A549 treated with CORT108297 at 1 μM for 4 hours (cell line): ENCODE measurements around the gene HEXB. TPM values are rescaled to one million over a fixed set of nuclear protein-coding genes. Genes with fewer than 3 reads are reported as not detected.

ENCODE experiments used
- total RNA-seq: library from RNA; stranded (reverse); fragments of 200-300 nt; extraction: Qiagen RNA extraction; gene quantifications from 5 replicates; pipeline ENCODE4 v1.2.3, GENCODE V29; 2022

The HEXB gene
- 112 to 125 TPM (median 116 TPM) in 5 replicates for total RNA-seq

GRCh38 chr5:74684900-74685851 is at the start of gene HEXB:
Gene HEXB (plus strand): TSS chr5:74685233. CDS start chr5:74685261, 28 bp downstream.

GRCh38 chr5:74640450-74640953 is 44.5 kb upstream of the HEXB start, which contains the start of gene ENC1:
Gene ENC1 (minus strand): TSS chr5:74640728. CDS start chr5:74636485, 4,243 bp downstream.

GRCh38 chr5:74766849-74767578 is 82.0 kb downstream of the HEXB start, which contains the start of the genes GFM2 and NSA2:
Gene GFM2 (minus strand): TSS chr5:74767117. CDS start chr5:74763742, 3,375 bp downstream.
Gene NSA2 (plus strand): TSS chr5:74767249. CDS start chr5:74767361, 112 bp downstream.

Other genes with a start within 250 kb of the HEXB start
- 8.9 to 12.0 TPM (median 9.8 TPM) in 5 replicates for gene ENC1, start 44.5 kb upstream of the HEXB start, total RNA-seq
- 24.9 to 29.9 TPM (median 25.4 TPM) in 5 replicates for gene GFM2, start 81.9 kb downstream of the HEXB start, total RNA-seq
- gene NSA2, start 82.0 kb downstream of the HEXB start, total RNA-seq, result 118 to 151 TPM (median 126 TPM) in 5 replicates
- 4.2 to 7.6 TPM (median 6.7 TPM) in 5 replicates for gene FAM169A, start 181.2 kb downstream of the HEXB start, total RNA-seq